DOHH2 (cell line): ENCODE data around the gene ABHD12.

ENCODE experiments used
- H3F3A ChIP-seq: fragments of 200-600 bp; sonication (generic), shearing (Covaris generic); 2 replicates; pipeline ENCODE4 v1.6.0; 2016; ENCODE audit warnings: antibody characterized with exemption, mild to moderate bottlenecking; ENCODE audit not compliant: control insufficient read depth, insufficient read depth
- H3K27ac ChIP-seq: fragments of 200-600 bp; sonication (generic); 2 replicates; pipeline ENCODE4 v1.5.1; 2014; ENCODE audit warnings: low read depth, mild to moderate bottlenecking, low read length, moderate library complexity
- H3K27me3 ChIP-seq: fragments of 200-600 bp; sonication (generic); 2 replicates; pipeline ENCODE4 v1.6.1; 2014; ENCODE audit warnings: mild to moderate bottlenecking, low read length, mixed read lengths; ENCODE audit not compliant: control insufficient read depth
- H3K36me3 ChIP-seq: fragments of 200-600 bp; sonication (generic); 2 replicates; pipeline ENCODE4 v1.6.1; 2014; ENCODE audit warnings: mild to moderate bottlenecking, low read length, moderate library complexity, mixed read lengths; ENCODE audit not compliant: control insufficient read depth
- H3K4me1 ChIP-seq: fragments of 200-600 bp; sonication (generic); 2 replicates; pipeline ENCODE4 v1.6.1; 2014; ENCODE audit warnings: mild to moderate bottlenecking, low read length, mixed read lengths; ENCODE audit not compliant: control insufficient read depth
- H3K4me2 ChIP-seq: fragments of 200-600 bp; sonication (generic); 2 replicates; pipeline ENCODE4 v1.6.0; 2014; ENCODE audit warnings: mild to moderate bottlenecking, low read length, moderate library complexity
- H3K4me3 ChIP-seq: fragments of 200-600 bp; sonication (generic); 2 replicates; pipeline ENCODE4 v1.5.1; 2014; ENCODE audit warnings: mild to moderate bottlenecking, low read length, mixed read lengths
- H3K79me2 ChIP-seq: fragments of 200-600 bp; sonication (generic); 2 replicates; pipeline ENCODE4 v1.6.1; 2014; ENCODE audit warnings: mild to moderate bottlenecking, low read length, mixed read lengths; ENCODE audit not compliant: control insufficient read depth
- H3K9me2 ChIP-seq: fragments of 200-600 bp; sonication (generic); replicated peaks from 2 replicates; pipeline ENCODE4 v1.6.1; 2014; ENCODE audit warnings: mild to moderate bottlenecking, low read length, mixed read lengths; ENCODE audit not compliant: control insufficient read depth
- H3K9me3 ChIP-seq: fragments of 200-600 bp; sonication (generic); 2 replicates; pipeline ENCODE4 v1.6.1; 2014; ENCODE audit warnings: antibody characterized with exemption, low read length, mixed read lengths; ENCODE audit not compliant: control insufficient read depth, insufficient read depth
- H4K20me1 ChIP-seq: fragments of 200-600 bp; sonication (generic); 2 replicates; pipeline ENCODE4 v1.6.0; 2014; ENCODE audit warnings: low read depth, mild to moderate bottlenecking, antibody characterized with exemption, low read length, moderate library complexity; ENCODE audit not compliant: control insufficient read depth, insufficient read depth
- EZH2phosphoT487 ChIP-seq: fragments of 200-600 bp; sonication (generic); IDR thresholded peaks from 2 replicates; pipeline ENCODE4 v1.6.1; 2017; ENCODE audit warnings: borderline replicate concordance, mild to moderate bottlenecking, antibody characterized with exemption, low read length, moderate library complexity, mixed read lengths
- TF ChIP-seq, protein P1 (sequence below): fragments of 200-600 bp; sonication (generic); IDR thresholded peaks from one replicate; pipeline ENCODE4 v1.5.1; 2014; ENCODE audit warnings: antibody characterized with exemption, mild to moderate bottlenecking, low read depth, low read length; ENCODE audit not compliant: poor library complexity, severe bottlenecking

ABHD12 gene

DNA sequence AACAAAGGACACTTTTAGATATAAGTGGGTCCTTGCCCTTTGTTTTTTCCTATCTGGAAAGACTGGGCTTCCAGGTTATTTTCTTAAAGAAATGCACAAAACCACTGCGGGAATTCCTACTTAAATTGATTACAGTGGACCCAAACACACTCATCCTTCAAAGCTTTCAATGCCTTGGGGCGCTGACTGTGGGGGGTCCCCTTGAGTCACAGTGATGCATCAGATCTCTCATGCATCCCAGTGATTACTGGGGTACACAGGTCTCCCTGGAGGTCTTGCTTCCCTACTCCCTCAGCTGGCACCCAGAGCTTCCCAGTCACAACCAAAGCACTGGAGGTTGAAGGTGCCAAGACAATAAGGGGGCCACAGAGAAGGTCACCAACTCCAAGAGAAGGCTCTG, 20.7 kb downstream of the ABHD12 start:
- no peak overlapping the region for H3K4me3 ChIP-seq
- H3K79me2 ChIP-seq = peaks cover 71% of the 10 kb centered on the region
- no peaks in the 10 kb centered on the region; the same call in 1 of the 2 replicates for H3K36me3 ChIP-seq
- no peak overlapping the region for H3K27ac ChIP-seq
- H3F3A ChIP-seq = no peaks in the 10 kb centered on the region
- H3K9me3 ChIP-seq = no peaks in the 10 kb centered on the region
- H3K4me1 ChIP-seq = peaks cover 9% of the 10 kb centered on the region
- no peak overlapping the region for H3K4me2 ChIP-seq
- H3K9me2 ChIP-seq = no peaks in the 10 kb centered on the region
- H3K27me3 ChIP-seq = no peaks in the 10 kb centered on the region
- no peaks in the 10 kb centered on the region for H4K20me1 ChIP-seq
- no peak for TF ChIP-seq EZH2phosphoT487
- TF ChIP-seq, protein P1, sequence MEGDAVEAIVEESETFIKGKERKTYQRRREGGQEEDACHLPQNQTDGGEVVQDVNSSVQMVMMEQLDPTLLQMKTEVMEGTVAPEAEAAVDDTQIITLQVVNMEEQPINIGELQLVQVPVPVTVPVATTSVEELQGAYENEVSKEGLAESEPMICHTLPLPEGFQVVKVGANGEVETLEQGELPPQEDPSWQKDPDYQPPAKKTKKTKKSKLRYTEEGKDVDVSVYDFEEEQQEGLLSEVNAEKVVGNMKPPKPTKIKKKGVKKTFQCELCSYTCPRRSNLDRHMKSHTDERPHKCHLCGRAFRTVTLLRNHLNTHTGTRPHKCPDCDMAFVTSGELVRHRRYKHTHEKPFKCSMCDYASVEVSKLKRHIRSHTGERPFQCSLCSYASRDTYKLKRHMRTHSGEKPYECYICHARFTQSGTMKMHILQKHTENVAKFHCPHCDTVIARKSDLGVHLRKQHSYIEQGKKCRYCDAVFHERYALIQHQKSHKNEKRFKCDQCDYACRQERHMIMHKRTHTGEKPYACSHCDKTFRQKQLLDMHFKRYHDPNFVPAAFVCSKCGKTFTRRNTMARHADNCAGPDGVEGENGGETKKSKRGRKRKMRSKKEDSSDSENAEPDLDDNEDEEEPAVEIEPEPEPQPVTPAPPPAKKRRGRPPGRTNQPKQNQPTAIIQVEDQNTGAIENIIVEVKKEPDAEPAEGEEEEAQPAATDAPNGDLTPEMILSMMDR = no peak

DNA sequence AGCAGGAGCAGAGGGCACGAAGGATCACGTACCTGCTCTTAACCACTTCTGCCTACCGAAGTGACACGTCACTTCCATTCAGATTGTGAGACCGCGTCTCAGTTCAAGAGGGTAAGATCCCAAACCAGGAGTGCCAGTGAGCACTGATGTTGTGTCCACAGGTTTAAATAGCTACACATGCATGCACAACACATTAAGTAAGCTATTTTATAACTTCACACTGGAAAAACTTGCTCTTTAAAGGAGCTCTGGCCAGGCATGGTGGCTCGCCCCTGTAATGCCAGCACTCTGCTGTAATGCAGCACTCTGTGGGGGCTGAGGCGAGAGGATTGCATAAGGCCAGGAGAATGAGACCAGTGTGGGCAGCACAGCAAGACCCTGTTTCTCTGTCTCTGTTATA, 21.1 kb downstream of the ABHD12 start:
- peaks cover 71% of the 10 kb centered on the region for H3K79me2 ChIP-seq
- no peaks in the 10 kb centered on the region for H3K9me3 ChIP-seq
- H3K9me2 ChIP-seq = no peaks in the 10 kb centered on the region

GRCh38 chr20:25368976-25369375, 21.7 kb downstream of the ABHD12 start:
- H3K36me3 ChIP-seq = no peaks in the 10 kb centered on the region; the same call in 1 of the 2 replicates
- H3K4me2 ChIP-seq = no peak overlapping the region
- no peaks in the 10 kb centered on the region for H3F3A ChIP-seq
- no peak overlapping the region for H3K4me3 ChIP-seq
- no peaks in the 10 kb centered on the region for H3K27me3 ChIP-seq
- no peak overlapping the region for H3K27ac ChIP-seq
- TF ChIP-seq, protein P1 = no peak
- no peak for TF ChIP-seq EZH2phosphoT487
- no peaks in the 10 kb centered on the region for H3K9me2 ChIP-seq
- peaks cover 9% of the 10 kb centered on the region for H3K4me1 ChIP-seq
- H4K20me1 ChIP-seq = no peaks in the 10 kb centered on the region
- peaks cover 75% of the 10 kb centered on the region for H3K79me2 ChIP-seq
- no peaks in the 10 kb centered on the region for H3K9me3 ChIP-seq

More for the DNA sequence above, 21.1 kb downstream of the ABHD12 start:
- Histone ChIP-seq H3K4me1 (peaks cover 9% of the 10 kb centered on the region), H3K4me3 (no peak overlapping the region), H4K20me1 (no peaks in the 10 kb centered on the region), H3F3A (no peaks in the 10 kb centered on the region), H3K4me2 (no peak overlapping the region), H3K27ac (no peak overlapping the region), H3K36me3 (no peaks in the 10 kb centered on the region; the same call in 1 of the 2 replicates), H3K27me3 (no peaks in the 10 kb centered on the region)
- TF ChIP-seq, protein P1 = no peak
- TF ChIP-seq EZH2phosphoT487 = no peak

GRCh38 chr20:25368526-25368925, 22.1 kb downstream of the ABHD12 start:
- H4K20me1 ChIP-seq = no peaks in the 10 kb centered on the region
- no peaks in the 10 kb centered on the region for H3K9me2 ChIP-seq
- no peaks in the 10 kb centered on the region for H3K9me3 ChIP-seq
- no peak overlapping the region for H3K4me3 ChIP-seq
- no peaks in the 10 kb centered on the region for H3F3A ChIP-seq
- H3K4me1 ChIP-seq = peaks cover 9% of the 10 kb centered on the region
- no peak overlapping the region for H3K27ac ChIP-seq
- H3K4me2 ChIP-seq = no peak overlapping the region
- TF ChIP-seq, protein P1 = no peak
- TF ChIP-seq EZH2phosphoT487 = no peak
- no peaks in the 10 kb centered on the region for H3K27me3 ChIP-seq
- peaks cover 75% of the 10 kb centered on the region for H3K79me2 ChIP-seq
- no peaks in the 10 kb centered on the region for H3K36me3 ChIP-seq
